GM18505 (cell line): ENCODE results near the gene USP11.

Experiments used
- ATAC-seq: cut with Tn5 transposase; IDR thresholded peaks from one replicate; pipeline ENCODE4 v1.9.1; 2021; ENCODE audit not compliant: unreplicated experiment
- POLR2A ChIP-seq: IDR thresholded peaks from 4 replicates; pipeline ENCODE4 v1.6.1; 2011; ENCODE audit warnings: borderline replicate concordance; ENCODE audit not compliant: insufficient read depth, insufficient read length; ENCODE audit errors: extremely low read depth

The USP11 gene

DNA sequence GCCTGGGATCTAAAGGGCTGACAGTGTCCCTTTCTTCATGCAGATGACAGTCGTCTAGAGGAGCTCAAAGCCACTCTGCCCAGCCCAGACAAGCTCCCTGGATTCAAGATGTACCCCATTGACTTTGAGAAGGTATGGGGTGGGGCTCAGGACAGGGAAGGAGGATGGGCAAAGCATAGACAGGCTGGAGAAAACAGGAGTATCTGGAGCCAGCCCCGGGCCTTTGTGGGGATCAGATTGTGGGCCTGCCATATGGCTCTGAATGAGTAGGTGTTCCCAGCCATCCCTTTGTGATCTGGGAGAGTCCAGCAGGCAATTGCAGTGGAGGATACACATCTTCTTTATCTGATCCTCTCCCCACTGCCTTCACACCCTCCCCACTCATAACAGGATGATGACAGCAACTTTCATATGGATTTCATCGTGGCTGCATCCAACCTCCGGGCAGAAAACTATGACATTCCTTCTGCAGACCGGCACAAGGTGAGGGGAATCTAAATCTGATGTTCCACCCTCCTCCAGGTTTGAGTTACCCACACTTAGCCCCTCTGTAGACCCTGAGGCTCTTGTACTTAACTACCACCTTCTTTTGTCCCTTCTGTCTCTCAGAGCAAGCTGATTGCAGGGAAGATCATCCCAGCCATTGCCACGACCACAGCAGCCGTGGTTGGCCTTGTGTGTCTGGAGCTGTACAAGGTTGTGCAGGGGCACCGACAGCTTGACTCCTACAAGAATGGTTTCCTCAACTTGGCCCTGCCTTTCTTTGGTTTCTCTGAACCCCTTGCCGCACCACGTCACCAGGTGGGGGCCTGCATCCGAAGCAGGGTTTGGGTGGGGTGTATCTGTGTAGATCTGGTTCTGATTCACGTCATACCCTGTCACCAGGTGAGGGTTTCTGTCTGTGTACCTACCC is 20.2 kb upstream of the USP11 start:
- no peak for ATAC-seq
- no peak for TF ChIP-seq POLR2A

DNA sequence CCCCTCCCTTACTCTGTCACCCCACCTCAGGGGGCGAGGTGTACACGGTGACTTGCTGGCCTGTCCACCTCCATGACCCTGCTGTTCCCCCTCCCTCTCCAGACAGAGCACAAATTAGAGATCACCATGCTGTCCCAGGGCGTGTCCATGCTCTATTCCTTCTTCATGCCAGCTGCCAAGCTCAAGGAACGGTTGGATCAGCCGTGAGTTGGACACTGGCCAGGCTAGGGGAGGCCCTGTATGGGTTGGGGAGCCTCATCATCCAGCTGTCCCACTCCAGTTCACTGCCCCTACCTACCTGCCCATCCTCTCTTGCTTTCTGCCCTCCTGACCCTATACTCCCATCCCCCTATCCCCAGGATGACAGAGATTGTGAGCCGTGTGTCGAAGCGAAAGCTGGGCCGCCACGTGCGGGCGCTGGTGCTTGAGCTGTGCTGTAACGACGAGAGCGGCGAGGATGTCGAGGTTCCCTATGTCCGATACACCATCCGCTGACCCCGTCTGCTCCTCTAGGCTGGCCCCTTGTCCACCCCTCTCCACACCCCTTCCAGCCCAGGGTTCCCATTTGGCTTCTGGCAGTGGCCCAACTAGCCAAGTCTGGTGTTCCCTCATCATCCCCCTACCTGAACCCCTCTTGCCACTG is 18.3 kb upstream of the USP11 start:
- no peak for ATAC-seq
- no peak for TF ChIP-seq POLR2A

DNA sequence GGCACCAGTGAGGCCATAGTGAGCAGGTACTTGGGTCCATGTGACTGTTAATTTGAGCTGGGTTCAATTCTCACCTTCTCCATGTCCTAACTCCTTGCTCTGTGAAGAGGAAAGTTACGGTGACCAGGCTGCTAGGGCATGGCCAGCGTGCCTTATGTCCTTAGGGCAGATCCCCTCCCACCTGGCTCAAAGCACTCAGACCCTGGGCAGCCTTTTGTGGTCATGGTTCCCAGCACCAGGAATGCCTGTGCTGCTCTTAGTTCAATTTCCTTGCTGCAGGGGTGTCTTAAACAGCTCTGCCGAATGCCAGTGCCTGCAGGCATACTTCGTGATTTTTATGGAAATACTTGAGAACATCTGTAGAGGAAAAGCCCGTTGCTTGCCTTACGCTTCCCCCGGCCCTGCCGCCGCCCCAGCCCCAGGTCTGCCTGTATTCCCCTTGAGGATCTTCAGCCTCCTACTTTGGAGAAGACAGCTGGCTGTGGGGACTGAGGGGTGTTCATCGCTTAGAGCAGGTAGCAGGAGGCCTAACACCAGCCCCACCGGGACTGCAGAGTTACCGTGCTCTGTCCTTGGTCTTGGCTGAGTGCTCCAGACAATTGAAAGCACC is 17.4 kb upstream of the USP11 start:
- no peak for ATAC-seq
- TF ChIP-seq POLR2A, result no peak

DNA sequence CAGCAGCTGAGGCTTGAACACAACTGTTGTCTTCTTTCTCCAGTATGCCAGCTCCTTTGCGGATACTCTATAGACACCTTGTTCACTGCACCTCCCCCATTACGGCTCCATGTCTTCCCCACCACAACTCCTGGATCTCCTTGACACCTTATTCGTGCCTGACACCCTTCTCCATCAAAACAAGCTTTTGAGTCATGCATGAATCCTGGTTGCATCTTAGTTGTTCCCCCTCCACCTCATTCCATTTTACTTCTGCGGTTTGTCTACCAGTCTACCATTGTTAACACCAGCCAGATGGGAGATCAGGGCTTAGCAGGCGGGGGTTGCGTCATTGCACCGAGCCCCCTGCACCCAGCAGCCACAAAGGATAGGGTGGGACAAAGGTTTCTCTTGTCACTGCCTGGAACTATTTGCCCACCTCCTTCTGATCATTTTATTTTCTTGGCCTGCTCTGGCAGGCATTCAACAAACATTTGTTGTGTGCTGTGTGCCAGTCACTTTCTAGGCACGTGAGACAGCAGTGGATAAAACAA is 16.4 kb upstream of the USP11 start:
- no peak for ATAC-seq
- TF ChIP-seq POLR2A, result no peak

DNA sequence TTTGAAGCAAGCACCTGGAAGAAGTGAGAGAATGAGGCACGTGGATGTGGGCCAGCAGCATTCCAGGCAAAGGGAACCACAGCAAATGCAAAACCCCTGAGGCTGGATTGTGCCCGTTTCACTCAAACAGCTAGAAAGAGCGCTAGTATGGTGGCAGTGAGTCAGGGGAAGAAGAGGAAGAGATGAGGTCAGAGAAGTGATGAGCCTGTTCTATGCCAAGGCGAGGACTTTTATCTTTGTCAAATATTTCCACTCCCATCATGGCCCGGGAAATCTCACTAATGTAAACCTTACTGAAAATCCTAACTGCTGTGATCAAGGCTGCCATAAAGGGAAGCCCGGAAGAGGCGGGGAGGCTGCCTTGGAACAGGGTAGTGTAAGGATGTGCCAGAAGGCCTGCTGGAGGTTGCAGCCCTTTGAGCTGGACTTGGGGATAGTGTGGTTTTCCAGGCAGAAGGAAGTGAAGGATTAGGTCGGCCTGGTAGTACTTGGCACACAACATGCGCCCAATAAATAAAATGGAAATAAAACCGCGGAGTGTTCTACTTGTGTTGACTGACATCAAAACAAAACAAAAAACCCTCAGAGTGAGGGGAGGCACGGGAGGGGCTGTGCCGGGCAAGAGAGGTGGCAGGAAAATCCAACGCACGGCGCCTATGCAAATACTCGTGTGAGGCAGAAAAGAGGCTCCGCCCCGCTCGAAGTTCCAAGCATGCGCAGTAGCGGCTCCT is 15.5 kb upstream of the USP11 start:
- TF ChIP-seq POLR2A, result no peak

DNA sequence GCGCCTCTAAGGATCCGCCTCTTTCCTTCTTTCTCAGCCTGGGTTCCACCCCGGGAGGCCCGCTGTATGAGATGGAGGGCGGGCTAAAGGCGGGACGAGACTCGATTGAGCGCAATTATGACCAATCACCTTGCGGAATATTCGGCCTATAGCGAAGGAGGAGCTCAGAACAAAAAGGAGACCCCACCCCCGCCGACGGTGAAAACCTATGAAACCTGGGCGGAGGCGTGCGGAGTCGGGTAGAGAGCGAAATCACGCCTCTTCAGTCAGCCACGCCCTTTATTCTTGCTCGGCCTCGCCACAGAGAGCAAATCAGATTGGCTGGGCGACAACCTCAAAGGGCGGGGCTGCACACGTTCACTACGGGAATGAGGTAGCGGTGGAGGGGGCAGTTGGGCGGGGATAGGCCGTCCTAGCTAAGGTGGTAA is 14.9 kb upstream of the USP11 start:
- no peak for TF ChIP-seq POLR2A
- peak; percentile 83 for ATAC-seq

More for the DNA sequence above, 15.5 kb upstream of the USP11 start:
- no peak for ATAC-seq

DNA sequence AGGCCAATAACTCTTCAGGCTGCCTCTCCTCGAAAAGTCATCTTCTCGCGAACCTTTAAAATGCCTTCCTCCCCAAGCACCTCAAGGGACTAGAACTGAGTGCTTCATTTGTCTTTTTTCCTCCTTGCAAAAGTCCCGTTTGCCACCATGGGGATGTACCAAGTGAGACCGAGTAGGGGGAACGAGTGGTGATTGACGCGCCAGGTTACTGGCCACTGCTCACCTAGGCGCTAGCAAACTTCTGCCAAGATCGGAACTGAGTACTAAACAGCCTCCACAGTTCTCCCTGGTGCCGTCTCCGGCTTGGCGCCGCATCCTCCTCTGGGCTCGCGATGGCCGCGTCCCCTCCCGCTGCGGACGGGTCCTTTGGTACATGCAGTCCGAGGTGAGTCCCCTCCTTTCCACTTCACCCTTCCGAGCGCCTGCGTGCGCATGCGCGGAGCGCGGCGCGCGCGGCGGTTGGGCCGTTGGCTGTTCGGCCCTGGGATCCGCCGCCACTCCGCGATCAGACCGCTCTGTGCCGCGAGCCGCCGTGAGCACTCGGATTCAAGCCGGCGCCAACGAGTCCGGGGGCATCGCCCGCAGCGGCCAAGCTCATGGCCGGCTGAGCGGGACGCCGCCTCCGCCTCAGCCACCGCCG is 14.4 kb upstream of the USP11 start, which contains the start of gene CDK16:
TSS of gene CDK16 (plus strand) at position 402 of the 640 bp plus-strand sequence. CDS start 4,877 bp downstream, outside the sequence.
- peak; percentile 51 for ATAC-seq
- peak; percentile 87 for TF ChIP-seq POLR2A

DNA sequence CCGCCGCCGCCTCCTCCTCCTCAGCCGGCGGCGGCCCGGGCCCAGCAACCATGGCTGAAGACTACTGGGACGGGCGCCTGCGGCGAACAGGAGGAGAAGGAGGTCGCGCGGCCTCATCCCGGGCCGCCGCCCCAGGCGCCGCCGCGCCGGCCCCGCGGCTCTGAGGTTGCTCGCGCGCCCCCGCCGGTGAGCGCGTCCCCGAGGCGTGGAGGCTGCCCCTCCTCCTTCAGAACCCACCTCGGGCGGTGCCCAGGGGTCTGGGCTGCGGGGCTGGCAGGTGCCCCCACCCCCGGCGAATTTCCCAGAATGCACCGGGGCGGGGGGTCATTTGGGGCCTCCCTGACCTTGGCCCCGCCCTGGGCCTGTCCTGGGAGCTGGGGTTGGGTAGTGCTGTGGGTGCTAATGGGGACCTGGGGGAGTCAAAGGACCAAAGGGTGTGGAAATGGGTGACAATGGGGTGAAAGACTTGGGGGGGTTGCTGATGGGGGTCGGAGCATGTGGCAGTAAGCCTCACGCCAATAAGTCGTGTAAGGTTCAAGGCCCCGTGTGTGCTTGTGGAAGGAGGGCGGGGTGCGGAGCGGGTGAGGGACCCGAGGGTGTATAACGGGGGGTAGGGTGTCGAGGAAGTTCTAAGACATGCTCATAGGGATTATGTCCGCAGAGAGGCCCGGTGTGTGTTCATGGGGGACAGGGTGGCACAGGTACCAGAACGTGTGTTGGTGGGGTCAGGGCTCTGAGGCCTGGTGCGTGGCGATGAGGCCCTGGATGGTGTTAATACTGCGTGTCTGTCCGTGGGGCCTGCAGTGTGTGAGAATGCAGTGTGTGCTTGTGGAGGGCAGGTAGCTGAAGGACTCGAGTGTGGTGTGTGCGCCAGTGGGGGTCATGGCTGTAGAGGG is 13.6 kb upstream of the USP11 start:
- peak; percentile 2 for ATAC-seq
- no peak for TF ChIP-seq POLR2A

DNA sequence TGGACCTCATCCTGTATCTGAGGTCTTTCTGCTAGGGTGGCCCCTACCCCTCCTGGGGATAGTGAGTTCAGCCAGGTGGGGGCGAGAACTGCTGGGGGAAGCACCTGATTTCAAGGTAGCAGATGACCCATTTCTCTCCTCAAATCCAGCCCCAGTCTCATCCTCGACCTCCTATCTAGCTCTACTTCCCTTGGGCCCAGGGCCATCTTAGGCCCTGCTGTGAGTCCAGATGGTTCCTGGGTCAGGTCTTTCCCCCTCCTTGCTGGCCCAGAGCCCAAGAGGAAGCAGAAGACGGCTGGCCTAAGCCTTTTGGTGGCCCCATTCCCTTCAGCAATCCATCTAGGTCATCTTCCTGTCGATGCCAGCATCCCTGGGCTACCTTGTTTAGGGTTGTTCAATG is 11.1 kb upstream of the USP11 start:
- no peak for TF ChIP-seq POLR2A
- ATAC-seq, result no peak

DNA sequence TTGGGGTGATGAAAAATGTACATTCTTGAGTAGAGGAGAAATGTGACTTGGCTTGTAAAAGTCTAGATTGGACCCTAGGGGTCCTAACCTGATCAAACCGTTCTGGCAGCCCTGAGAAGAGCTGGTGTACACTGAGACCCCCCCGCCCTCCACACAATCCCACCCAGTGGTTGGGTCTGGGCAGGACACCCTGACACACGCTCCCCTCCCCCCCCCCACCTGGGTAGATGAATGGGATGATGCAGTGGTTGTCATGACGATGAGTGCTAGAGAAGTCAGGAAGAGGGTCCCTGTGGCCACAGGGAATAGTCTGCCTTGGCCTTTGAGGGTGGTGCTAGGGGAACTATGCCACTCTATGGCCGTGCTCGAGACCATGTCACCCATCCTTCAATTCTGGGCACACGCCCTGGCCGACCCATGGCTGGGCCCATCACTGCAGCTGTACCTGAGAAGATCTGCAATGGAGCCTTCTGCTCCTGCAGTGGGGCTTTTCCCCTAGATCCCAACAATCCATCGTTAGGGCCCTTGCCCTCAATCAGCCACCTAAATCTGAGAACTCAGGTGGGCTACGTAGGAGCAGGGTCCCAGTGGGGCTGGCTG is 10.0 kb upstream of the USP11 start:
- no peak for TF ChIP-seq POLR2A
- ATAC-seq, result no peak
